Body of pancreas (tissue), 4 donors: ENCODE data around the gene LCN6.

ENCODE experiments used
- POLR2A ChIP-seq, 3 donors: fragments of 450-650 bp; IDR thresholded peaks; one replicate each; pipeline ENCODE4 v1.6.1; 2016; ENCODE audit warnings: antibody characterized with exemption in 3 of 3, mild to moderate bottlenecking in 2 of 3
- TF ChIP-seq, protein P1 (sequence below), 7 experiments: fragments of 450-650 bp in 4 of 7; fragments of 200-600 bp in 3 of 7; sonication (generic) in 3 of 7; IDR thresholded peaks; one replicate each; pipeline ENCODE4 v1.5.1; 2016 to 2019; ENCODE audit warnings: antibody characterized with exemption in 7 of 7

DNA sequence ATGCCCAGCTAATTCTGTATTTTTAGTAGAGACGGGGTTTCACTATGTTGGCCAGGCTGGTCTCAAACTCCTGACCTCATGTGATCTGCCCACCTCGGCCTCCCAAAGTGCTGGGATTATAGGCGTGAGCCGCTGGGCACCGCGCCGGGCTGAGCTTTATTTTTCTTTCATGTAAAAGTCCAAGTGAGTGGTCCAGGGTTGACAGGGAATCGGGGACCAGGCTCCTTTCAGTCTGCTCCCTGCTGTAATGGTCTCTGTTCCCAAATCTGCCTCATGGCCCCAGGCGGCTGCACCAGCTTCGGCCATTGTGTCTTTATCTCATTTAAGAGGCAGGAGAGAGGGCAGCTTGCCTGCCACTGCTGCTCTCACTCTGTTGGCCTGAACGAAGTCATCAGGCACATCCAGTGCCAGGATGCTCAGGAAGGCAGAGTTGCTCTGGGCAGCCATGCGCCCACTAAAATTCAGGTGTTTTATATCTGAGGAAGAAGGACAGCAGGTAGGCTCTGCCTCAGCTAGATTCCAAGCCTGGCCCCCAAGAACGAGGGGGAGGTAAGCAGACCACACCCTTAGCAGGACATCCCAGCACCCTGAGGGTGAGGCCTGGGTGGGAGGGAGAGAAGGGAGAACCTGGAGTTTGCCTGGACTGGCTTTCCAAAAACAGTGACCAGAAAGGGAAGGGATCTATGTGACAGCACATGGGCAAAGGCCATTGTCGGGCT, 46.1 kb upstream of the LCN6 start:
- TF ChIP-seq POLR2A (IDR thresholded peaks at IDR 0.05), result no peak
- TF ChIP-seq, protein P1, sequence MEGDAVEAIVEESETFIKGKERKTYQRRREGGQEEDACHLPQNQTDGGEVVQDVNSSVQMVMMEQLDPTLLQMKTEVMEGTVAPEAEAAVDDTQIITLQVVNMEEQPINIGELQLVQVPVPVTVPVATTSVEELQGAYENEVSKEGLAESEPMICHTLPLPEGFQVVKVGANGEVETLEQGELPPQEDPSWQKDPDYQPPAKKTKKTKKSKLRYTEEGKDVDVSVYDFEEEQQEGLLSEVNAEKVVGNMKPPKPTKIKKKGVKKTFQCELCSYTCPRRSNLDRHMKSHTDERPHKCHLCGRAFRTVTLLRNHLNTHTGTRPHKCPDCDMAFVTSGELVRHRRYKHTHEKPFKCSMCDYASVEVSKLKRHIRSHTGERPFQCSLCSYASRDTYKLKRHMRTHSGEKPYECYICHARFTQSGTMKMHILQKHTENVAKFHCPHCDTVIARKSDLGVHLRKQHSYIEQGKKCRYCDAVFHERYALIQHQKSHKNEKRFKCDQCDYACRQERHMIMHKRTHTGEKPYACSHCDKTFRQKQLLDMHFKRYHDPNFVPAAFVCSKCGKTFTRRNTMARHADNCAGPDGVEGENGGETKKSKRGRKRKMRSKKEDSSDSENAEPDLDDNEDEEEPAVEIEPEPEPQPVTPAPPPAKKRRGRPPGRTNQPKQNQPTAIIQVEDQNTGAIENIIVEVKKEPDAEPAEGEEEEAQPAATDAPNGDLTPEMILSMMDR (IDR thresholded peaks at IDR 0.05), result no peak
